Measurements from ENCODE around the gene TRIM43B.
"Not testable (repeated sequence)": the region's sequence is repeated elsewhere in the genome, so short reads cannot be mapped to it uniquely, and the experiment has no call there.

The TRIM43B gene

DNA sequence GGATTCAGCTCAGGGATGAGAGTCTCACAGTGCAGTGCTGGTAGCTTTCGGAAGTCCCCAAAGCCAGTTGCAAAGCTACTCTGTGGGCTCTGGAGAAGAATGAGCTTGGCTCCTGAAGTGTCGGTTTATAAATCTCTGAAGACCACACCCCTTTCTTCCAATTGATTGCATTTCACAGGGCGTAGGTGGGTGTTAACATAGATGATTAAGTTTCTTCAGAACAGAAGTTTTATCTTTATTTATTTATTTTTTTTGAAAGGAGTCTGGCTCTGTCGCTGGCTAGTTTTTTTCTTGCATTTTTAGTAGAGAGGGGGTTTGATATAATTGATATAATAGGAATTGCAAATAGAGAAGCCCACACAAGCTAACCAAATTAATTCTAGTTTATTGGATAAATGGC is at the start of gene TRIM43B:
TSS of gene TRIM43B (minus strand) at position 101 of the 400 bp plus-strand sequence. CDS start 2,040 bp downstream, outside the sequence.
- DNase-seq (ENCODE audit: low read depth in 2 of 2) = not testable (repeated sequence)

DNA sequence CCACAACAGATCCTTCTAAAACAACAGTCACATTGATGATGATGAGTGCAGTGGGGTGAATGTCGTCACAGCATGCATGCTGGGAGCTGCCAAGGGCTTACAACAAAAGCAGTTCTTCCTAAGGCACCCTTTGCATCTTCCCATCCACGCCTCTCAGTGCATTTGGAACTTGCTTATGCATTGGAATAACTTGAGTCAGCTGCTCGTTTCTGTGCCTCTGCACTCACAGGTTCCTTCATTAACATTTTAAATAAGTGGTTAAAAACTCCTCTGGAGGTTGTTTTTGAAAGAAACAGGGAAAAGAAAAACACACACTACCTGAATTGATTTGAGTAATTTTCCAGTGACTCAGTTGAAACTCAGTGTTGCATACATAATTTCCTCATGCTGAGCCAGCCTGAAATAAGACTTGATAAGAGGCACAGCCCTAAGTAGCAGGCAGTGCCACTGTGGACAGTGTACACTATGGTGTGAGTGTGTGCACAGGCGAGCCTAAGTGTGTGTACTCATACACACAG is 46.8 kb upstream of the TRIM43B start:
- DNase-seq (ENCODE audit: low read depth in 2 of 2) = no peak

DNA sequence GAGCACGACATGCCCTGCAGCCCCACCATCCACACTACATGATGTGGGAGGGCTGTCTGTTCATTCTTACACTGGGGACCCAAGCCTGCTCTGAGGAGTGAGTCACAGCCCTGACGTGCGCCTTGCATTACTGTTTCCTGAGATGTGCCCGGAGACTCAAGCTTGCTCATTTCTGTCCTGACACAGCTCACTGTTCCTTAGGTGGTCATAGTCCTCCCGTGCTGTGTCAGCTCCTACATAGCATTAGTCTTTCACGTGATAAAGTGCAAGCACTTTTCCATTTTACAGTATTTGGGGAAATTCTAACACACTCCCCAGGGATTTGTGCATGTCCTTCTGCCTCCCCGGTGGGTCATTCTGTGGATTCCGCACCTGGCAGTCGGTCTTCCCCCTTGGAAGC is 46.2 kb upstream of the TRIM43B start:
- DNase-seq (ENCODE audit: low read depth in 2 of 2) = peak in 1 of 2 experiments; percentile 11

DNA sequence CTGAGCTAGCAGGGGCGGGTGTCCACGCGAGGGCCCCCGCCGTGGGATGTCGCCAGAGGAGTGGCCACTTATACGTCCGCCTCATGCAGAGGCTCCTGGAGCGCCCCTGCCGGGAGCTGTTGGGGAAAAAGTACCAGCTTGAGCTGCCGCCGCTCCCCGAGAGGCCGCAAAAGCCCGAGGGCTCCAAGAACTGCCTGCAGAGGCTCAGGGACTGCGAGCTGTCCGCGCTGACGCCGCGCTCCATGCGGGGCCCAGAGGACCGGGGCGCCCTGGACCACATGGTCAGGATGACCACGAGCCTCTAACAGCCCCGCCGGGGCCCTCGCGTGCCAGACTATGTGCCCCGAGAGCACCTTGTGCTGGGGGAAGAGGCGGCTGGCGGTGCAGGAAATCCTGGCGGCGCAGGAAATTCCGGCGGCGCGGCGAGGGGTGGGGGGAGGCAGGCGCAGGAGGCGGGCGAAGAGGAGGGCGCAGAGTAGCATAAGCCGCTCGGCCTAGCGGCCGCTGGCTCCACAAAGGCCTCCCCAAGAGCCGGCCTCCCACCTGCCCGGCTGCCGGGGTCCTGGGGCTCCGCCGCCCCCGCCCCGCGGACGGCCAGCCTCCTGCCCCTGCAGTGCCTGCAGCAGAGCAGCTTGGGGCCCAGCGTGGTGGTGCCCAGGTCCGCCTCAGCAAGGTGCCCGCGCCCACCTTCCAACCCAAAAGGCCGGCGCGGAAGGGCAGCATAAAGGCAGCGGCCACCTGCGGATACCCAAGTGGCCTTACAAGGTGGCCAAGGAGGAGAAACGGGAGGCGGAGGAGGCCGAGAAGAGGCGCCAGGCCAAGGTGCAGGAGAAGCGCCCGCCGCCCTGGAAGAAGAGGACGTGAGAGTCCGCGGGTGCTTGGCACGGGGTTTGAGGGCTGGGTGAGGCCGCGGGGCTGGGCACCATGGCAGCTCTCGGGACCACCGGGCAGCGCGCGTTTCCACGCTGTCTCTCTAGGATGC is 42.1 kb upstream of the TRIM43B start:
- DNase-seq (ENCODE audit: low read depth in 2 of 2) = peak; percentile 50

DNA sequence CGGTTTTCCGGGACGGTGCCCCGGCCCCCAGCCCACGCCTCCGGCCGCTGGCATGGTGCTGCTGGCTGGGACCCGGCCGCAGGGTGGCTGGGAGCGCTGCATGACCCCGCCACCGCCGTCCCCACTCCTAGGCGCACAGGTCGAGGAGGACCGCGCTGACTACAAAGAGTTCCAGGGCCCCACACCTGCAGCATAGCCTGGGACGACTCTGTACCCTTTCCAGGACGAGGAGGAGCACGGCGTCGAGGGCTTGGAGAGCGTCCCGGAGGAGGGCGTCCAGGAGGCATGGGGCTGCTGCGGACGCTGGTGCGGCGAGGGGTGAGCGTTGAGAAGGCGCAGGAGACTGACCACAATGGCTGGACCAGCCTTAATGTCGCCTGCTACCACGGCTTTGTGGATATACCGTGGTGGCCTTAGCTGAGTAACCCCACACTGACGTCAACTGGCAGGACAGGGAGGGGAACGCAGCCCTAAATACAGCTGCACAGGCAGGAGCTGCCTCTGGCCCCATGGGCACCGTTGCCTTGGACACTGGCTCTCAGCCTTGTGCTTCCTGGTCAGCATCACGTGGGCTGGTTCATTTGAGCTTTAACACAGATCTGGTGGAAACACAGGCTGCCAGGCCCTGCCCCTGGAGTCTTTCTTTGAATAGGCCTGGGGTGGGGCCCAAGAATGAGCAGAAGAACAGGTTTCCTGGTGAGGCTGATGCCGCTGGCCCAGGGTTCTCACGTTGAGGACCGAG is 40.9 kb upstream of the TRIM43B start:
- DNase-seq (ENCODE audit: low read depth in 2 of 2) = no peak

DNA sequence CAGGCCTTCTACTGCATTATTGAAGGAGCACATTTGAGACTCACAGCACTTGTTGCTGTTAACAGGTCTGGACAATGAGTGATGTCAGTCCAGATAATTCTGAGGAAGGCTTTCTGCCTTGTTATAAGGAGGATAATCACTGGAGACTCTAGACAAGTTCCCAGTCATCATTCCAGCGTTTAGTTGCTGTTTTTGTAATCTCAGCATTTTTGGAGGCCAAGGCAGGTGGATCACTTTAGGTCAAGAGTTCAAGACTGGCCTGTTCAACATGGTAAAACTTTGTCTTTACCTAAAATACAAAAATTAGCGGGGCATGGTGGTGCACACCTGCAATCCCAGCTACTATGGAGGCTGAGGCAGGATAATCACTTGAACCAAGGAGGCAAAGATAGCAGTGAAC is 39.6 kb upstream of the TRIM43B start:
- DNase-seq (ENCODE audit: low read depth in 2 of 2) = no peak

DNA sequence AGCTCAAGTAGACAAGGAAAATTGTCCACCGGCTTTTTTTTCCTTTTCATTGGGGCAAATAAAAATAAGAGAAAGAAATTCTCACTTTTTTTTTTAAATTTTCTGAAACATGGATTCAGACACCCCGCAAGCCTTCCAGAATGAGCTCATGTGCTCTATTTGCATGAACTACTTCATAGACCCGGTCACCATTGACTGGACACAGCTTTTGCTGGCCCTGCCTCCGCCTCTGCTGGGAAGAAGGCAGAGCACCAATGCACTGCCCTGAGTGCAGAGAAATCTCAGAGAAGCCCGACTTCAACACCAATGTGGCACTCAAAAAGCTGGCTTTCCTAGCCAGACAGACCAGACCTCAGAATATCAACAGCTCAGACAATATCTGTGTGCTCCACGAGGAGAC is 30.2 kb upstream of the TRIM43B start:
- no peak for DNase-seq (ENCODE audit: low read depth in 2 of 2)

DNA sequence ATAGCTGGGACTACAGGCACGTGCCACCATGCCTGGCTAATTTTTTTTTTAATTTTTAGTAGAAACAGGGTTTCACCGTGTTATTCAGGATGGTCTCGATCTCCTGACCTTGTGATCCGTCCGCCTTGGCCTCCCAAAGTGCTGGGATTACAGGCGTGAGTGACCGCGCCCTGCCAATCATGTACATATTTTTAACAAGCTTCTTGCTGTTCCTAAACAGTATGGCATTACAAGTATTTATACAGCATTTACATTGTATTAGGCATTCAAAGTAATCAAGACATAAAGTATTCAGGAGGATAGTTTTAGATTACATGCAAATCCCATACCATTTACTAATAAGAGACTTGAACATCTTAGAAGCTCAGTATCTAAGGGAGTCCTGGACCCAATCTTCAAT is 29.7 kb upstream of the TRIM43B start:
- DNase-seq (ENCODE audit: low read depth in 2 of 2) = not testable (repeated sequence)

DNA sequence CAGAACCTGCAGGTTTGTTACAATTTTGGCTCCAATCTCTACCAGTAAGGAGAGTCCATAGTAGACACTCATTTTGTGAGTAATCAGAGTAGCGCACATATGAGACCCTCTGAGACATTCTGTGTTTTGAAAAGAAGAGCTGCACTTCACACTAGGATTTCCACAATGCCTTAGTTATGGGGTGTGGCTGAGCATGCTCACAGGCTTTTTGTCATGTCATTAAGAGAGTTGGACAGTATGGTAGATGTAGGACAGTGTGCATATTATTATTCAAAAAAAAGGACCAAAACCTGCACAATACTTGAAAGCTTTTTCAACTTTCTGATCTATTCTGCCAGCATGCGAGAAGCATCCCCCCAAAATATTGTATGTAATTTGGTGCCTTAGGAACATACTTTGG is 24.9 kb upstream of the TRIM43B start:
- no peak for DNase-seq (ENCODE audit: low read depth in 2 of 2)

DNA sequence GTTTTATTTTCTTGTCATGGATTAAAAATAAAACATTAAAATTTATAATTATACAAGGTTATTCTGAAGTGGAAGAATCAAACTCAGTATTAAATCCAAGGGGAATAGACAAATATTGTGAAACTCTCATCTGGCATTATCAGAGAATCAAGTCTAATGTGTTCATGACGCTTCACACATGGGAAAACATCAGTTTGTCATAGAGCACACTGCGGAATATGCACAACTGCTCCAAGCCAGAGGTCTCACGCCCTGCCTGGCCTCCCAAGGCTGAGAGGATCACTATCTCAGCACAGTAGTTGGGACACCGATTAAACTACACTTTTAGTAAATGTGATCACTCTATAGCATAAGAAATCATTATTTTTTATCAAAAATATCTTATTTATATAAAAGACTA is 20.7 kb upstream of the TRIM43B start:
- DNase-seq (ENCODE audit: low read depth in 2 of 2) = no peak

DNA sequence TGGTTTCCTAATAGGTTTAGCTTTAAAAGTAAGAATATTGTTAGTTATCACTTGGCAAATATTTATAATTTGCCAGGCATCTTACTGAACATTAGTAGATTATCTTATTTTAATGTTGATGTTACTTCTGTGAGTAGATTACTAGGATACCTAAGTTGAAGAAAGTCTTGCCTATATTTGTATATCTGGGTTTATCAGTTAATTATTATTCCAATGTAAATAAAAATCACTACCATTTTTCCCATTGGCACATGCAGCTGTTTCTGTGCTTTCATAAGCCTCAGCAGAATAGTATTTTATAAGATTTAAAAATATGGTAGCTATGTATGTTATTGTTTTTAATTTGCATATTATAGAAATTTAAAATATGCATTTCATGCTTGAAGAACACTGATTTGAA is 16.3 kb upstream of the TRIM43B start:
- DNase-seq (ENCODE audit: low read depth in 2 of 2) = no peak

DNA sequence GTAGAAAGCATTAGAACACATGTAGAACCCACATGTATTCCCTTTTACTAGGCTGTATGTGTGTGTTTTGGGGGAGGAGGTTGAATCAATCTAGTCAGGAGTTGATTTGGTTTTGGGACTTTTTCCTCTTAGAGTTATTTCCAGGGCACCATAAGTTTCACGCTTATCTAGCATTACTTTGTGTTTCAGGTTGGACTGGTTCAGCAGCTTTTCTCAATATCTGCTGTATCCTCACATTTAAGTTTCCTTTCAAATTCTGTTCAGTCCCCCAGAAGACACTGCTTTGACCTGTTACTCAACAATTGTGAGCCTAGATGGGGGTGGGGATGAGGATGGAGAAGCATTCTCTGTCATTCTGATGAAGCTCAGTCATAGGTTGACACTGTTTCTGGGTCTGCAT is 7.5 kb upstream of the TRIM43B start:
- DNase-seq (ENCODE audit: low read depth in 2 of 2) = not testable (repeated sequence)

DNA sequence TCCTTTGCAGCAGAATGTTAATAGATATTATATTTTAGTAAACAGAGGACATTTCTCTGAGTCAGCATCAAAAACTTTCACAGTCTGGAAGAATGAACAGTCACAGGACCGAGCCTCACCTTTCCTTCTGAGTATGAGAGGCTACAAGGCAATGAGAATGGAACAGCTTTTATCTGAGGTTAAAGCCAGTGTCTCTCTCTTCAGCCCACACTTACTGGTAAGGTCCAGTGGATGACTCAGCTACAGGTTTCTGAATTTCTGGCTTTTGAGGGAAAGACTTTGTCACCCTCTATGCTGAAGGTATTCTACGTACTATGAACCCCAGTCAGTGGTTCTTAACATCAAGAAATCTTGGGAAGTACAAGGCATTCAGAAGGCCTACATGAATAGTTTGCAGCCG is 9.5 kb downstream of the TRIM43B start:
- not testable (repeated sequence) for DNase-seq (ENCODE audit: low read depth in 2 of 2)

DNA sequence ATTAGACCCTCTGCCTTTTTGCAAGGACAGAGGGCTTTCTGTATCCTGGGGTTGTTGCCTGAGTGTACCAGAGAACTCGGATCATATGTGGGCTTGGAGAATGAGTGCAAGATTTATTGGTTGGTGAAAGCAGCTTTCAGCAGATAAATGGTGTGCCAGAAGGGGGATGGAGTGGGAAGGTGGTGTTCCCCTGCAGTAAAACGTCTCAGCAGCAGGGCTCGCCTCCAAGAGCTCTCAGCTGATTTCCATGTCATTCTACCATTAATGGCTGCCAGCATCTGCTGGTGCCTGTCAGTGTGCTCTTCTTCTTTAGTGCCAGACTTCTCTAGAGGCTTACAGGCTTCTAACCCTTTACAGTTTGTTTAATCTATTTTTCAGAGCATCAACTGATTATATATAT is 16.6 kb downstream of the TRIM43B start:
- not testable (repeated sequence) for DNase-seq (ENCODE audit: low read depth in 2 of 2)

DNA sequence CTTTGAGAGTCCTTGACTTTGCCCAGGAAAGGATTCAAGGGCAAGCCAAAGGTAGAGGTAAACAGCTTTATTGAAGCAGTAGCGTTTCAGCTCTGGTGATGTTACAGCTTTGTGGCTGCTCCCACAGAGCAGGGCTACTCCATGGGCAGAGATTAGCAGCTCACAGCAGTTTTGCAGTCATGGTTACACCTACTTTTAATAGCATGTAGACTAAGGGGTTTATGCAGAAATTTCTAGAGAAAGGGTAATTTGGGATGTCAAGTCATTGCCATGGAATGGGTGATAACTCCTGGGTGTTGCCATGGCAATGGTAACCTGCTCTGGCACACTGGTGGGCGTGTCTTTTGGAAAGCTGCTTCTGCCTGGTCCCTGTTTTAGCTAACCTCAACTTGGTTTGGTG is 18.0 kb downstream of the TRIM43B start:
- DNase-seq (ENCODE audit: low read depth in 2 of 2) = not testable (repeated sequence)

DNA sequence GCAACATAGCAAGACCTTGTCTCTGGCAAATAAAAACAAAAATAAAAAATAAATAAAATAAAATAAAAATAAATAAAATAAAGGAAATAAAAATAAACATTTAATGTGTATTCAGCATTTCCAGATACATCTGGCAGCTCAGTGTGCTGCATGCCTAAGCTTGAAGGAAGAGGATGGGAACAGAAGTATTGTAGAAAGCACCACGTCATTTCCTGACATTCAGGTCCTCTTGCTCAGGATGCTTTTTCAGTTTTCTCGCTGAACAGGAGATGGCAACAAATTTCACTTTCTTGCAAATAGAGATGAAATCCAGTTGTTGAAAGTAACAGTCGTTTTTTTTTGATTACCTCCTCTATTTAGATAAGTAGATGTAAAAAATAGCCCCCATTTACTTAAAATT is 21.3 kb downstream of the TRIM43B start:
- DNase-seq (ENCODE audit: low read depth in 2 of 2) = not testable (repeated sequence)

DNA sequence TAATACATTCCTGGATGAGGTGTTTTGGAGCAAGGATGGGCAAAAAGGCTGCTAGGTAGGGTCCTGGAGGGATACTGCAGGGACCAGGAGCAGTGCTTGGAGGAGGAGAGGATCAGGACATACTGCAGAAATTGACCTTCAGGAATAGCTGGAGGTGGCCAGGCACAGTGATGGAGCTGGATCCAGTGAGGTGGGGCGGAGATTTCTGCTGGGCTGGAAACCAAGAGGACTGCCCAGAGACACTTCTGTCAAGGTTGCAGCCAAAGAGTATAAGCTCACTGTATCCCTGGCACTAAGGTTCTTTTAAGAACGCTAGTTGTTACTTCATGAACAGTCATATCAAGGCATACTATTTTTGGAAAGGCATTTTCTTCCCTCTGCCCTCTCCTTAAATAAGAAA is 39.2 kb downstream of the TRIM43B start:
- not testable (repeated sequence) for DNase-seq (ENCODE audit: low read depth in 2 of 2)

DNA sequence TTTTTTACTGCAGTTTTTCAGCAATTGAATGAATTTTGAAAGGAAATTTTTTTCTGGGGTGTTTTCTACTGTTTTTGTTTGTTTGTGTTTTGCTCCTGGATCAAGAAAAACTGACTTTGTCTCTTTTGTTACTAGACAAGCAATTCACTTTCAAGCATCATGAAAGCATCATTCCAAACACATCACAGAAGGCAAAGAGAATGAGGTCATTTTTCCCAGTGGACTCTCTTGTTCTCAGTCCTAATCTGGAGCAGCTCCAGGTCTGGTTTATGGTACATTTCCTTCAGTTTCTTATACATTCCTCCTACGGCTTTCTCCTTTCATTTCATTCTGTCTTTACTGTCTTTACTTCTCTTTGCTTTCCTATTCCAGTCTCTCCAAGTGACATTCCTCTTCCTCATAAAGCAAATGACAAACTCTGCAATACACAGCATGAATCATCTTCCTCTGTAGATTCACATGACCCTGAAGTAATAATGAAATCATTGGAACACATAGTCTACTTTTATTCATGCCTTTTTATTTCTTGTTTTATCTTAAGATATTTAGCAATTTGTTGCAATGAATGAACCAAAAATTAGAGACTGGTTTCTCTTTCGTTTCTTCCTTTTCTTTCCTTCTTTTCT is 42.0 kb downstream of the TRIM43B start:
- DNase-seq (ENCODE audit: low read depth in 2 of 2) = not testable (repeated sequence)

DNA sequence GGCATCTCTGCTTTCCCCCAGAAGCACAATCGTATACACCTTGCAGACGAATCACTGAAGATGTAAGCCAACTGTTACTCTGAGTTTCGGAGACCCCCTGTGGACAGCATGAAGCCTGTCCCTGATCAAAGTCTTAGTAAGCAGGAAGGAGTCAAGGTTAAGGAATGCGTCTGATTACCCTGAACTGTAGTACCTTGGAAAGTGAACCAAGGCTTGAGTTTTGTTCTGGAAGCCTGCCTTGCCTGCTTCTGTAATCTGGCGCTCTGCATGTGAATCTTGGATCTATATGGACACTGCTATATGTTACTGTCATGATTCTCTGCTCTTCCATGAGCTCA is 48.7 kb downstream of the TRIM43B start:
- not testable (repeated sequence) for DNase-seq (ENCODE audit: low read depth in 2 of 2)

DNA sequence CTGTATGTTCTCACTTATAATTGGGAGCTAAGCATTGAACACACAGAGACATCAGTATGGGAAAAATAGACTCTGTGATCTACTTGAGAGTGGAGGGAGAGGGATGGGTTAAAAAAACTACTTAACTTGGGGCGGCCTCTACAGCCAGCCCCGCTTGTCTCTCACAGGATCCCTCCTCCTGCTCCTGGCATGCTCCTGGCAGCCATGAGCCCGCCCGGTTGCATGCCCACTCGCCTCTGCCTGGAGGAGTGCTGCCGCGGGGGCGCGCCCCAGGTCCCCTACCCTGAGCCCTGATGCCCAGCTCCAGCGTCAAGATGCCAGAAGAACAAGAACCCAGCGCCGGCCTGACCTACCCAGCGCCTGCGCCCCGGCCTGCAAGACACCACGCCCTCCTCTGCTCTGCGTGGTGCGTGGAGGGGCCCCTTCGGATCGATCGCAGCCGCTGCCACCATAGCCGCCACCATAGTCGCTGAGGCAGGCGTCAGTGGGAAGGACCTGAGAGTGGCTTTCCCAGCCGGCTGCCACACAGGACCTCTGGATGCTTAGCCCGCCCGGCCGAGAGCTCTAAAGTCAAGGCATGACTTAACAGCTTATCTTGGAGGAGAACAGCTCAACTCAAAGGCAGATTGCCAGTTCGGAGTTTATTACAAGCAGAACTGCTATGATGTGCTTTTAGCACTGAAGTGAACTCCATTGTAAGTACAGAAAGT is 49.2 kb downstream of the TRIM43B start:
- DNase-seq (ENCODE audit: low read depth in 2 of 2) = not testable (repeated sequence)

DNA sequence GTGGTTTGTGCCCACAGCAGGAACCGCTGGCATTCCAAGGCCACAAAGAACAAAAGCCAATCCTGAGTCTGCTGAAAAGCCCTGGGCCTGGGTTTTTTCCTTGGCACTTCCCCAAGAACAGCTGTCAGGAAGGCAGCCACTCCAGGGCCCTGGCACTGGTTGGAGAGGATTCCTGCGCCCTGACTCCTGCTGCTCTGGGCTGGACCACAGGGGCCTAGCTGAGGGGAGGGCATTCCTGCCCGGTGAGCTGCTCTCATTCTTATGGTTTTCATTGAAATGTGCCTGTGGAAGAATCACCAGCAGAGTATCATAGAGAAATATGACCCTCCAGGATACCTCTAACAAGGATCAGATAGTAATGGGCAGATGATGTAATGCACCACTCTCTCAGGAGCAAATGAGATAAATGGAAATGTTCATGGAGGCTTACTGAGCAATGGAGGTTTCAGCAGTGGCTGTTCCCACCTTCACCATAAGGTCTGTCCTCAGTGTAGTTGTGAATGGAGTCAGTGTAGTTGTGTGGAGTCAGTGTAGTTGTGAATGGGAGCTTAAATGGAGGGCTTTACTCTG is 50.0 kb downstream of the TRIM43B start:
- peak; percentile 59 to 63 for DNase-seq (ENCODE audit: low read depth in 2 of 2)
